Kidney epithelial cell (primary cell): ENCODE measurements around the gene ARHGAP21. TPM values are rescaled to one million over a fixed set of nuclear protein-coding genes. Genes with fewer than 3 reads are reported as not detected.
"Not testable (repeated sequence)": the region's sequence is repeated elsewhere in the genome, so short reads cannot be mapped to it uniquely, and the experiment has no call there.

Experiments used
- DNase-seq: peaks from one replicate; pipeline ENCODE4 v3.0.0-alpha.2; 2010; ENCODE audit warnings: low read depth
- H3K27me3 ChIP-seq: 2 replicates; pipeline ENCODE4 v1.6.0; 2011; ENCODE audit warnings: low read length; ENCODE audit not compliant: control insufficient read depth, insufficient read depth
- H3K36me3 ChIP-seq: 2 replicates; pipeline ENCODE4 v1.5.1; 2011; ENCODE audit warnings: low read length; ENCODE audit not compliant: control insufficient read depth, insufficient read depth
- H3K4me3 ChIP-seq: 2 replicates; pipeline ENCODE4 v1.5.1; 2011; ENCODE audit warnings: low read depth, mild to moderate bottlenecking, control low read depth, low read length
- CTCF ChIP-seq: IDR thresholded peaks from 2 replicates; pipeline ENCODE4 v1.5.1; 2011; ENCODE audit warnings: mild to moderate bottlenecking, moderate library complexity, low read length, control low read depth, inconsistent platforms; ENCODE audit not compliant: insufficient read depth, poor library complexity, severe bottlenecking
- total RNA-seq: library from RNA; depleted of rRNA; stranded (reverse); fragments of >200 nt; gene quantifications from 2 replicates; pipeline ENCODE4 v1.2.3, GENCODE V29; 2015

Gene ARHGAP21
- total RNA-seq, 1 donor from 2014 or later = 71.8 TPM

- Histone ChIP-seq H3K36me3 (no peaks in the 10 kb centered on the region), H3K4me3 (no peak overlapping the region), H3K27me3 (no peaks in the 10 kb centered on the region)
- no peak for DNase-seq
- TF ChIP-seq CTCF = no peak
These were observed 100.8 kb downstream of the ARHGAP21 start for GRCh38 chr10:24622781-24623301.

GRCh38 chr10:24621035-24621795 is 102.5 kb downstream of the ARHGAP21 start:
- DNase-seq, H3K4me3 ChIP-seq, H3K27me3 ChIP-seq, H3K36me3 ChIP-seq: not testable (repeated sequence)

GRCh38 chr10:24619994-24620310 is 103.7 kb downstream of the ARHGAP21 start:
- not testable (repeated sequence) for H3K4me3 ChIP-seq, H3K36me3 ChIP-seq, DNase-seq, H3K27me3 ChIP-seq

GRCh38 chr10:24619291-24619993 is 104.2 kb downstream of the ARHGAP21 start:
- not testable (repeated sequence) for H3K36me3 ChIP-seq, H3K27me3 ChIP-seq, H3K4me3 ChIP-seq, DNase-seq

- DNase-seq = peak; percentile 10
- Histone ChIP-seq H3K27me3 (no peaks in the 10 kb centered on the region), H3K36me3 (no peaks in the 10 kb centered on the region), H3K4me3 (no peak overlapping the region)
- no peak for TF ChIP-seq CTCF
These were observed 105.3 kb downstream of the ARHGAP21 start for GRCh38 chr10:24618401-24618800.

GRCh38 chr10:24617771-24618396 is 105.8 kb downstream of the ARHGAP21 start:
- TF ChIP-seq CTCF = peak; percentile 89
- no peaks in the 10 kb centered on the region for H3K36me3 ChIP-seq
- no peak overlapping the region for H3K4me3 ChIP-seq
- no peak for DNase-seq
- H3K27me3 ChIP-seq = no peaks in the 10 kb centered on the region

GRCh38 chr10:24616536-24616935 is 107.2 kb downstream of the ARHGAP21 start:
- H3K27me3 ChIP-seq = no peaks in the 10 kb centered on the region
- TF ChIP-seq CTCF = no peak
- H3K4me3 ChIP-seq = no peak overlapping the region
- DNase-seq = no peak
- H3K36me3 ChIP-seq = no peaks in the 10 kb centered on the region
